H54 (cell line): ENCODE measurements around the gene CCDC149.

Experiments used
- DNase-seq: peaks from one replicate; pipeline ENCODE4 v3.0.0; 2011; ENCODE audit warnings: low spot score, mixed read lengths; ENCODE audit not compliant: insufficient read length
- FAIRE-seq: peaks from 3 replicates; lab custom pipeline; 2011; peaks lifted over from hg19 to GRCh38; lab: Jason Lieb, UNC
- POLR2A ChIP-seq: IDR thresholded peaks from 2 replicates; pipeline ENCODE4 v1.6.1; 2011; ENCODE audit warnings: low read depth, mild to moderate bottlenecking, low read length

The CCDC149 gene

DNA sequence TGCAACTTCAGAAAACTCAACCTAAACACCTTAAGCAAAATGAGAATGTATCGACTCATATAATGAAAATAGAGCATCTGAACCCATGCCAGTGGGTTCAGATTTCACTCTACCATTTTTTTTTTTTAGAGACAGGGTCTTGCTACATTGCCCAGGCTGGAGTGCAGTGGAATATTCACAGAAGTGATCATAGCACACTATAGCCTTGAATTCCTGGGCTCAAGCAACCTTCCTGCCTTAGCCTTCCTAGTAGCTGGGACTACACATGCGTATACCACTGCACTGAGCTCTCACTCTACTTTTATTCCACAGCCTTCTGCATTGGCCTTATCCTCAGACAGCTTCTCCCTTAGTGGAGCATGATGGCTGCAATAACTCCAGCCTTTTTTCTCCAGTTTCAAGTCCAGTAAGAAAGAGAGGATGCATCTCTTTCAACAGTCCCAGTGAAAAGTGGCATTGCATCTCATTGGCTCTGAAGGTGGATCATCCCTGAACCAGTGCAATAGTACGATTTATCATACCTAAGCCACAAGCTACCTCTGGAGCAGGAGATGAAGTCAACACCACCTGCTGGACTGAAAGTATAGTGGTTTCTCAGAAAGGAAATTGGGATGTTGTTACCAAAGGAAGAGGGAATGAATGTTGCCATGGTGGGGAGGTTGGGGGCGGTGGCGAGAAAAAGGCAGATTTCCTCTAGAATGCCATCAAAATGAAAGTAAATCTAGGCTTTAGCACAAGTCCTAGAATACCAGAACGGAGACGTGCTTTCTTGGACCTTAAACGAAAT is 119.4 kb downstream of the CCDC149 start:
- no peak for FAIRE-seq
- DNase-seq: no peak
- no peak for TF ChIP-seq POLR2A

DNA sequence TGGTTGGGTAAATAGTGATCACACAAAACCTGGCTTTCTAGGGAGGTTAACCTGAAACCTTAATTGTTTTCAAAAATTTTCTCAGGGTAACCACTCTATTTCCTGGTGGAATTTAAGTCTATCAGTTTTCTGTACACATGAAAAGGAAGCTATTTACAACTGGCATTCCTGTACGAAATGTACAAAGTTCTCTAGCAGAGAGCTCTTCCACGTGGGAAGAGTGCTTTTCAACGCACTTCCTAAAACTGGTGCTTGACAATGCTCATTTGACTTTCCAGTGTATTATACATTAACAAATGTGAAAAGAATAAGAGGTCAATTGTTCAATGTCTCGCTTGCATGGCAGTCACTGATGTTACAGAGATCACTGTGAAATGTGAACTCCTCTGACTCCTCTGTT is 120.3 kb downstream of the CCDC149 start:
- no peak for TF ChIP-seq POLR2A
- DNase-seq: no peak
- no peak for FAIRE-seq

DNA sequence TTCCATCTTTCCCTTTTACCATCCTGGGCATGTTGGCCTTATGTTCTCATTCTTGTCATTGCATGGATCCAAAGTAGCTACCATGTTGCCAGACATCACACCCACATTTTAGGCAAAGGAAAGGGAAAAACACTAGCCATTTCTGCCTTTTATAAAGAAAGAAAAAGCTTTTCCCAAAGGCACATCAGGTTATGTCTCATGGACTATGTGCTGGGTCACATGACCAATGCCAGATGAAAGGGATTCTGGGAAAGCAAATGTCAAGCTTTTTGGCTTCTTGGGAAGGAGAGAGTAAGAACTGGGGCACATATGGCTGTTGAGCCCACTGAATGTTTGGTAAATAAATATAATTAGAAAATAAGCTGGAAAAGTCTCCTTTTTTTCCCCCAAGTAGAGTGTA is 121.8 kb downstream of the CCDC149 start:
- no peak for FAIRE-seq
- TF ChIP-seq POLR2A: no peak
- no peak for DNase-seq

GRCh38 chr4:24783506-24783905 is 129.3 kb downstream of the CCDC149 start:
- no peak for DNase-seq
- FAIRE-seq: no peak
- TF ChIP-seq POLR2A: no peak

DNA sequence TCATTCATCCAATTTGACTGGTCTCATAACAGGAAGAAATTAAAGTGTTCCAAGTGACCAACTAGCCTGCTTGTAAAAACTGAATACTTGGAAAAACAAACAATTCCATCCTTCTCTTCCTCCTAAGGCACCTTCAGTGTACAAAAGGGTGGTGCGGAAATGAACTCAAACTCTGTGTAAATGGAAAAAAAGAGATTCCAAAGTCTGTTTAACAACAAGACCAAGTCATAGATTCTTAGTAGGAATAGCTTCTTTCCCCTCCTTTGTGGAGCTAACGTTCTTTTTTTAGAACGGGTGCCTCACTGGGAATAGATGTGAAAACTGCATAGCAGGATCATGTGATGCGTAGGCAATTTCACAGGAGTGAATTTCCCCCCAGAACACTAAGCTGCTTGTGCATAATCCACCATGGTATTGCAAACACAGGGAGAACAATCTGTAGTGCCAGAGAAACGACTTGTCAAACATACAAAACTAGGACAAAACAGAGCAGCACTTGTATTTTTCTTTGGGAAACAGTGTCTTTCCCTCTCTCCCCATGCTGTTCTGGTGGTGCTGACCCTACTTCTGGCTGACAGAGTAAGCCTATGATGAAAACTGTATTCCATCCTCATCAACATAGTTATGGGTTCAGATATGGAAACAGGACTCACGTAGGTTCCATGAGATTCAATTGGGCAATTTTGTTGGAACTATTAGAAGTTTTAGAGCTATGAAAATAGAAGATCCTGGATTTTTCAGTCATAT is 130.7 kb downstream of the CCDC149 start:
- FAIRE-seq (no peak), DNase-seq (no peak)
- TF ChIP-seq POLR2A: no peak

GRCh38 chr4:24780936-24781495 is 131.8 kb downstream of the CCDC149 start:
- TF ChIP-seq POLR2A: no peak
- no peak for FAIRE-seq
- DNase-seq: no peak

DNA sequence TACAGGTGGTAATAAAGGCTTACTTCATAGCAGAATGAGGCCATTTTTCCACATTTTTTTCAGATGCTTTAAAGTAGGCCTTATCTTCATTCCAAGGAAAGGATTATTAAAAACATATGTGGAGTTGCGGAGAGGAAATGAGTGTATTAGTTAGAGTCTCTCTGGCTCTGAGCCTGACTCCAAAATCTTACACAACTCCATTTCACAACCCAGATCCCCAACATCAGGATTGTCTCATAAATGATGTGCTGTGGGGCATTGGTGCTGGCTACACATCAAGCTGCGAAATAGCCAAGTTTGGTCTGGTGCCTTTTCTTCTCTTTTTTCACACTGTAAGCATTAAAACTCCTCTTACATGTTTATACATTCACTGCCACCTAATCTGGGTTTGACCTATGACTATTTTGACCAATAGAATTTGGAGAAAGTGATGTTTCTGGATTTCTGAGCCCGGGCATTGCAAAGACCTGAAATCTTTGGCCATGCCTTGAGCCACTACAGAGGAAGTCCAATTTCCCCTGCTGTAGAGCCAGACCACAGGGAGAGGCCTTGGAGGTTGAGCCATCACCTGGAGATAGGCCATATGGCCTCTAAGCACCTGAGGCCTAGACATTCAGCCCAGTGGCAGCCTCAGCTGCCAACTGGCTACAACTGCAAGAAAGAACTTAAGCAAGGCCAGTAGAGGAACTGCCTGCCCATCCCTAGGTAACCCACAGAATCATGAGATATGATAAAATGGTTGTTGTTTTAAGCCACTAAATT is 134.2 kb downstream of the CCDC149 start:
- no peak for DNase-seq
- no peak for FAIRE-seq
- TF ChIP-seq POLR2A: no peak

GRCh38 chr4:24777536-24778463 is 135.0 kb downstream of the CCDC149 start:
- no peak for TF ChIP-seq POLR2A
- DNase-seq: no peak
- no peak for FAIRE-seq

- DNase-seq (no peak), FAIRE-seq (no peak)
- no peak for TF ChIP-seq POLR2A
Measured at GRCh38 chr4:24775750-24776149, 137.1 kb downstream of the CCDC149 start.

- no peak for FAIRE-seq
- TF ChIP-seq POLR2A: no peak
- DNase-seq: no peak
Measured at GRCh38 chr4:24775032-24775605, 137.7 kb downstream of the CCDC149 start.

DNA sequence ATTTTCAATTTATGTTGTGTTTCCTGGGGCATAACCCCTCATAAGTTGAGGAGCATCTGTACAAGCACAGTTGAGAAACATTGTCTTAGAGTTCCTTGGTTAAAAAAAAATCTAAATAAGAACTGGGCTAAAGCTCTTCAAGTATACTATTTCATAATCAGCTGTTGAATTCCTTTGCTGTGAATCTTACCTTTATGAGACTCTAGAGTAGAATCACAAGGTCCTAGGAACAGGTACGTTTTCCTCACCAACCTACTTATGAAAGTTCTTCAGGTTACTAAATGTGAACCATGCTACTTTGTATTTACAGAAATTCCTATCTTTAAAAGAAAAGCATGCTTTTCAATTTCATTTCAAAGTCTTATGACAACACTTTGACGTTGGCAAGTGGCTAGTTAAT is 138.4 kb downstream of the CCDC149 start:
- FAIRE-seq (no peak), DNase-seq (no peak)
- no peak for TF ChIP-seq POLR2A

DNA sequence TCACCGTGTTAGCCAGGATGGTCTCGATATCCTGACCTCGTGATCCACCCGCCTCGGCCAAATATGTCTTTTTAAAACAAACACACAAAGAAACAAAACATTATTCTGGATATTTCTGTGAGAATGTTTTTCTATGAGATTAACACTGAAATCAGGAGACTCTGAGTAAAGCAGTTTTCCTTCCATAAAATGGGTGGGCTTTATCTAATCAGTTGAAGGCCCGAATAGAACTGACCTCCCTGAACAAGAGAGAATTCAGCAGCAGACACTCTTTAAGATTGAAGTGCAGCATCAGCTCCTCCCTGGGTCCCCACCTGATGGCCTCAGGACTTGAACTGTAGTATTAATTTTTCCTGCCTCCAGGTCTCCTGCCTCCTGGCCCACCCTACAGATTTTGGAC is 139.9 kb downstream of the CCDC149 start:
- DNase-seq (no peak), FAIRE-seq (no peak)
- no peak for TF ChIP-seq POLR2A
